Uterus (tissue), 4 donors: ENCODE data around the gene CRADD. TPM values are rescaled to one million over a fixed set of nuclear protein-coding genes. Genes with fewer than 3 reads are reported as not detected.

Experiments
- DNase-seq, 2 donors: peaks; one replicate each; pipeline ENCODE4 v3.0.0-alpha.2; 2019 to 2020
- H3K27ac ChIP-seq, 2 donors: fragments of 200-600 bp; sonication (generic); 1 replicate in 1 of 2; 2 replicates in 1 of 2; pipeline ENCODE4 v1.5.1; 2016 to 2018
- H3K27me3 ChIP-seq, 2 donors: fragments of 200-600 bp; sonication (generic); one replicate each; pipeline ENCODE4 v1.5.1; 2018 to 2019; ENCODE audit warnings: control low read depth in 1 of 2
- H3K36me3 ChIP-seq, 2 donors: fragments of 200-600 bp; sonication (generic); one replicate each; pipeline ENCODE4 v1.5.1; 2019; ENCODE audit warnings: control low read depth in 1 of 2
- H3K4me1 ChIP-seq, 2 donors: fragments of 200-600 bp; sonication (generic); one replicate each; pipeline ENCODE4 v1.5.1; 2018 to 2019; ENCODE audit warnings: control low read depth in 1 of 2
- H3K4me3 ChIP-seq, 2 donors: fragments of 200-600 bp; sonication (generic); 1 replicate in 1 of 2; 2 replicates in 1 of 2; pipeline ENCODE4 v1.5.1; 2018 to 2019; ENCODE audit warnings: mild to moderate bottlenecking in 1 of 2
- H3K9me3 ChIP-seq, 2 donors: fragments of 200-600 bp; sonication (generic); one replicate each; pipeline ENCODE4 v1.5.1; 2019; ENCODE audit warnings: control low read depth in 1 of 2
- CTCF ChIP-seq, 4 experiments: fragments of 200-600 bp in 2 of 4; fragments of 450-650 bp in 2 of 4; sonication (generic) in 2 of 4; IDR thresholded peaks; one replicate each; pipeline ENCODE4 v1.5.1; 2016 to 2019; ENCODE audit warnings: antibody characterized with exemption in 4 of 4, mild to moderate bottlenecking in 2 of 4, moderate library complexity in 1 of 4
- POLR2A ChIP-seq, 2 donors: fragments of 450-650 bp; IDR thresholded peaks; one replicate each; pipeline ENCODE4 v1.6.1; 2016; ENCODE audit warnings: antibody characterized with exemption in 2 of 2, mild to moderate bottlenecking in 1 of 2, moderate library complexity in 1 of 2
- intact Hi-C: fragments of 100-400 bp; cut with DNase I; formaldehyde crosslinking; loops from one replicate; pipeline ENCODE4 v1.15.1; 2023; ENCODE audit warnings: low total_unique reads
- total RNA-seq, 4 donors: library from RNA; depleted of rRNA in 3 of 4; stranded (reverse); fragments of >200 nt in 3 of 4; gene quantifications; one replicate each; pipeline versions ENCODE4 v1.1.0 to v1.2.4, GENCODE V29; 2014 to 2023
- donor health status: DM: yes; HTN: yes; CAD: no.

CRADD gene
- total RNA-seq, 4 donors from 2014 or later = 26.4 to 105 (median 49.2) TPM

GRCh38 chr12:93827179-93827578 is 150.0 kb downstream of the CRADD start:
- intact Hi-C loops = no loop called here
- Histone ChIP-seq H3K4me1 (peaks cover 6 to 16% of the 10 kb centered on the region in 2 donors), H3K36me3 (no peaks in the 10 kb centered on the region), H3K4me3 (no peak overlapping the region), H3K27ac (peak overlapping the region; percentile 63 to 77), H3K27me3 (no peaks in the 10 kb centered on the region), H3K9me3 (no peaks in the 10 kb centered on the region)
- no peak for DNase-seq
- TF ChIP-seq POLR2A (IDR thresholded peaks at IDR 0.05) = no peak
- no peak for TF ChIP-seq CTCF (IDR thresholded peaks at IDR 0.05)

GRCh38 chr12:93827669-93828068 is 150.5 kb downstream of the CRADD start:
- intact Hi-C loops = no loop called here
- no peak for DNase-seq
- Histone ChIP-seq H3K36me3 (no peaks in the 10 kb centered on the region), H3K4me1 (peaks cover 6 to 16% of the 10 kb centered on the region in 2 donors), H3K9me3 (no peaks in the 10 kb centered on the region), H3K27ac (no peak overlapping the region), H3K27me3 (no peaks in the 10 kb centered on the region), H3K4me3 (no peak overlapping the region)
- no peak for TF ChIP-seq CTCF (IDR thresholded peaks at IDR 0.05)
- no peak for TF ChIP-seq POLR2A (IDR thresholded peaks at IDR 0.05)

GRCh38 chr12:93829016-93829415 is 151.8 kb downstream of the CRADD start:
- H3K4me1 ChIP-seq = peaks cover 0 to 16% of the 10 kb centered on the region in 2 donors
- intact Hi-C loops = no loop called here
- TF ChIP-seq CTCF (IDR thresholded peaks at IDR 0.05) (no peak), POLR2A (IDR thresholded peaks at IDR 0.05) (no peak)
- DNase-seq = no peak
- no peaks in the 10 kb centered on the region for H3K36me3 ChIP-seq
- H3K27ac ChIP-seq = no peak overlapping the region
- H3K4me3 ChIP-seq = no peak overlapping the region
- H3K9me3 ChIP-seq = no peaks in the 10 kb centered on the region
- no peaks in the 10 kb centered on the region for H3K27me3 ChIP-seq

- Histone ChIP-seq H3K27ac (no peak overlapping the region), H3K36me3 (no peaks in the 10 kb centered on the region), H3K27me3 (no peaks in the 10 kb centered on the region), H3K4me1 (no peaks in the 10 kb centered on the region), H3K4me3 (no peak overlapping the region), H3K9me3 (no peaks in the 10 kb centered on the region)
- DNase-seq = no peak
- no peak for TF ChIP-seq CTCF (IDR thresholded peaks at IDR 0.05)
- intact Hi-C loops = no loop called here
Measured at GRCh38 chr12:93831374-93831773, 154.2 kb downstream of the CRADD start.

GRCh38 chr12:93832131-93832530 is 155.0 kb downstream of the CRADD start:
- no peaks in the 10 kb centered on the region for H3K27me3 ChIP-seq
- intact Hi-C loops = no loop called here
- no peak overlapping the region for H3K27ac ChIP-seq
- no peak overlapping the region for H3K4me3 ChIP-seq
- H3K36me3 ChIP-seq = no peaks in the 10 kb centered on the region
- H3K9me3 ChIP-seq = no peaks in the 10 kb centered on the region
- no peak for DNase-seq
- no peak for TF ChIP-seq POLR2A (IDR thresholded peaks at IDR 0.05)
- no peak for TF ChIP-seq CTCF (IDR thresholded peaks at IDR 0.05)
- H3K4me1 ChIP-seq = no peaks in the 10 kb centered on the region
